ENCODE measurements around the gene EFCAB12.
A peak's percentile ranks its signal among the peaks of the same experiment; 100 is the strongest.

The EFCAB12 gene

GRCh38 chr3:129432671-129433070 lies 4.2 kb upstream of the EFCAB12 start:
- H3K36me3 ChIP-seq (ENCODE audit: control insufficient read depth, insufficient read depth, low read length), result peaks cover 9% of the 10 kb centered on the region
- DNase-seq (ENCODE audit: extremely low read depth, insufficient read length), result no peak
- TF ChIP-seq, protein P1, sequence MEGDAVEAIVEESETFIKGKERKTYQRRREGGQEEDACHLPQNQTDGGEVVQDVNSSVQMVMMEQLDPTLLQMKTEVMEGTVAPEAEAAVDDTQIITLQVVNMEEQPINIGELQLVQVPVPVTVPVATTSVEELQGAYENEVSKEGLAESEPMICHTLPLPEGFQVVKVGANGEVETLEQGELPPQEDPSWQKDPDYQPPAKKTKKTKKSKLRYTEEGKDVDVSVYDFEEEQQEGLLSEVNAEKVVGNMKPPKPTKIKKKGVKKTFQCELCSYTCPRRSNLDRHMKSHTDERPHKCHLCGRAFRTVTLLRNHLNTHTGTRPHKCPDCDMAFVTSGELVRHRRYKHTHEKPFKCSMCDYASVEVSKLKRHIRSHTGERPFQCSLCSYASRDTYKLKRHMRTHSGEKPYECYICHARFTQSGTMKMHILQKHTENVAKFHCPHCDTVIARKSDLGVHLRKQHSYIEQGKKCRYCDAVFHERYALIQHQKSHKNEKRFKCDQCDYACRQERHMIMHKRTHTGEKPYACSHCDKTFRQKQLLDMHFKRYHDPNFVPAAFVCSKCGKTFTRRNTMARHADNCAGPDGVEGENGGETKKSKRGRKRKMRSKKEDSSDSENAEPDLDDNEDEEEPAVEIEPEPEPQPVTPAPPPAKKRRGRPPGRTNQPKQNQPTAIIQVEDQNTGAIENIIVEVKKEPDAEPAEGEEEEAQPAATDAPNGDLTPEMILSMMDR (IDR thresholded peaks at IDR 0.05; ENCODE audit: insufficient read depth, low read length, poor library complexity, severe bottlenecking), result no peak
- H3K4me3 ChIP-seq (replicated peaks; ENCODE audit: low read depth, low read length), result no peak overlapping the region
- H3K27me3 ChIP-seq (replicated peaks; ENCODE audit: control insufficient read depth, insufficient read depth, low read length), result no peaks in the 10 kb centered on the region

DNA sequence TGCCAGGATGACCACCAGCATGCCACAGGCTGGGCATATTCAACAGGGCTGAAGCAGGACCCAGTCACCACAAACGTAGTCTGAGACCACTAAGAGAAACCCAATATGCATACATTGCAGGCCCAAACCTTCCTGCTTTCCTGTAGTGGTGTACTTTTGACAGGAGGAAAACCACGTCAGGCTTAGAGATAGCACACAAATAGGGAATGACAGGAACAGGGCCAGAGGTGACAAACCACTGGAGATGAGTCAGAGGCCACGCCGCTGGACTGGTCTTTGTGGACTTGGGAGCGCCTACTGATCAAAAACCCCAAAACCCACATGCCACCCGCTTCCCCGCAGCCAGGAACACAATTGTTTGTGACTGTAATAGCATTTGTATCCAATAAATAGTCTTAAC lies 3.6 kb upstream of the EFCAB12 start:
- H3K4me3 ChIP-seq (replicated peaks; ENCODE audit: low read depth, low read length), result no peak overlapping the region
- H3K27me3 ChIP-seq (replicated peaks; ENCODE audit: control insufficient read depth, insufficient read depth, low read length), result no peaks in the 10 kb centered on the region
- peaks cover 9% of the 10 kb centered on the region for H3K36me3 ChIP-seq (ENCODE audit: control insufficient read depth, insufficient read depth, low read length)
- TF ChIP-seq, protein P1 (IDR thresholded peaks at IDR 0.05; ENCODE audit: insufficient read depth, low read length, poor library complexity, severe bottlenecking), result no peak
- DNase-seq (ENCODE audit: extremely low read depth, insufficient read length), result no peak

GRCh38 chr3:129429602-129430001 lies 1.2 kb upstream of the EFCAB12 start:
- TF ChIP-seq, protein P1 (IDR thresholded peaks at IDR 0.05; ENCODE audit: insufficient read depth, low read length, poor library complexity, severe bottlenecking), result no peak
- no peak overlapping the region for H3K4me3 ChIP-seq (replicated peaks; ENCODE audit: low read depth, low read length)
- H3K36me3 ChIP-seq (ENCODE audit: control insufficient read depth, insufficient read depth, low read length), result peaks cover 9% of the 10 kb centered on the region
- DNase-seq (ENCODE audit: extremely low read depth, insufficient read length), result no peak
- H3K27me3 ChIP-seq (replicated peaks; ENCODE audit: control insufficient read depth, insufficient read depth, low read length), result no peaks in the 10 kb centered on the region

DNA sequence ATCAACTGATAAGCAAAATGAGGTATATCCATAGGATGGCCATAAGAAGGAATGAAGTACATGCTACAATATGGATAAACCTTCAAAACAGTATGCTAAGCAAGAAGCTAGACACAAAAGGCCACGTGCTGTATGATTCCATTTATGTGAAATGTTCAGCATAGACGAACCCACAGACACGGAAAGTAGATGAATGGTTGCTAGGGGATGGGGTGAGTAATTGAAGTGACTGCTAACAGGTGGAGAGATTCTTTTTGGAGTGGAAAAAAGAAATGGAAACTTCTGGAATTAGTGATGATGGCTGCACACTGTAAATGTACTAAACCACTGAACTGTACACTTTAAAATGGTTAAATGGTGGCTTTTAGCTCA lies 630 bp upstream of the EFCAB12 start:
- TF ChIP-seq, protein P1 (IDR thresholded peaks at IDR 0.05; ENCODE audit: insufficient read depth, low read length, poor library complexity, severe bottlenecking), result no peak
- peaks cover 9% of the 10 kb centered on the region for H3K36me3 ChIP-seq (ENCODE audit: control insufficient read depth, insufficient read depth, low read length)

DNA sequence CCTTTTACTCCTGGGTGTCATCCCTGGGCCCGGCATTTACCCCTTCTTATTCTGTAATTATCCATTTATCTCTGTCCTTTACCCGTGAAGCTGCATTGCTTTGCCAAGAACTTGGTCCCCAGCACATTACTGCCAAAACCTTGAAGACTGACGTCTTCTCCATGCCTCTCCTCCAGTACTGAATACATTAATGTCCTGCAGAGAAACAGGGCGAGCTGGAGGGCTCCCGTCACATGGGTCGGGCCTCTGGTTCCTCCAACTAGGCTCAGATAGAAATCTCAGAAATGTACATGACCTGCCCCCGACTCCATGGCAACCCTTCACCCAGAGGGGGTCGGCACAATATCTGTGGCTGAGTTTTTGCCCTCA lies 445 bp downstream of the EFCAB12 start:
- DNase-seq (ENCODE audit: extremely low read depth, insufficient read length), result no peak
- TF ChIP-seq, protein P1 (IDR thresholded peaks at IDR 0.05; ENCODE audit: insufficient read depth, low read length, poor library complexity, severe bottlenecking), result no peak
- H3K4me3 ChIP-seq (replicated peaks; ENCODE audit: low read depth, low read length), result peak overlapping the region; percentile 52
- no peaks in the 10 kb centered on the region for H3K27me3 ChIP-seq (replicated peaks; ENCODE audit: control insufficient read depth, insufficient read depth, low read length)
- H3K36me3 ChIP-seq (ENCODE audit: control insufficient read depth, insufficient read depth, low read length), result peaks cover 9% of the 10 kb centered on the region

More for the DNA sequence above, 630 bp upstream of the EFCAB12 start:
- Histone ChIP-seq H3K27me3 (replicated peaks; ENCODE audit: control insufficient read depth, insufficient read depth, low read length) (no peaks in the 10 kb centered on the region), H3K4me3 (replicated peaks; ENCODE audit: low read depth, low read length) (no peak overlapping the region)
- no peak for DNase-seq (ENCODE audit: extremely low read depth, insufficient read length)

DNA sequence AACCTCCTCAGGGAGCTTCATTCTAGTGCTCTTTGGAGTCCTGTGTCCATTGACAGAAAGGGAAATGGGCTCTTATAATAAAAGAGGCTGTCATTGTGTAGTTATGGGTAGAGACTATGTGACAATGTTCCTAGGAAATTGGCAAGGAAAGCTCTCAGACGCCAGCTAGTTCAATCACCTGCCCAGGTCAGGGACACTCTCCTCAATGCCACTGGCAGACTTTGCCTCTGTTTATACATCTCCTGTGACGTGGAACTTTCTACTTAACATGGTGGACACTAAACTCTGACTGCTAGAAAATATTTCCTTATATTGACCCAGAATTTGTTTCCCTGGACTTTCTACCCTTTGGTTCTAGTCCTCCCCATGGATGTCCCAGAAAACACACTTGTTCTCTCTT lies 2.8 kb downstream of the EFCAB12 start:
- H3K4me3 ChIP-seq (replicated peaks; ENCODE audit: low read depth, low read length), result no peak overlapping the region
- no peaks in the 10 kb centered on the region; the same call in none of the 2 replicates for H3K36me3 ChIP-seq (ENCODE audit: control insufficient read depth, insufficient read depth, low read length)
- TF ChIP-seq, protein P1 (IDR thresholded peaks at IDR 0.05; ENCODE audit: insufficient read depth, low read length, poor library complexity, severe bottlenecking), result no peak
- DNase-seq (ENCODE audit: extremely low read depth, insufficient read length), result no peak
- no peaks in the 10 kb centered on the region for H3K27me3 ChIP-seq (replicated peaks; ENCODE audit: control insufficient read depth, insufficient read depth, low read length)
